Effector memory CD4-positive, alpha-beta T cell (primary cell): ENCODE measurements around the gene NFYB.

Experiments
- DNase-seq, 3 donors: peaks; one replicate each; pipeline ENCODE4 v3.0.0-alpha.2; 2020
- H3K27ac ChIP-seq: 2 replicates; pipeline ENCODE4 v1.7.0; 2013; ENCODE audit warnings: mild to moderate bottlenecking, low read length, moderate library complexity; ENCODE audit not compliant: insufficient read depth, poor library complexity, severe bottlenecking
- H3K27me3 ChIP-seq: replicated peaks from 2 replicates; pipeline ENCODE4 v1.7.0; 2013; ENCODE audit warnings: mild to moderate bottlenecking, low read length; ENCODE audit not compliant: insufficient read depth, control insufficient read depth, poor library complexity, severe bottlenecking
- H3K36me3 ChIP-seq: 2 replicates; pipeline ENCODE4 v1.7.0; 2013; ENCODE audit warnings: mild to moderate bottlenecking, low read length, moderate library complexity; ENCODE audit not compliant: control insufficient read depth, insufficient read depth
- H3K4me1 ChIP-seq: 2 replicates; pipeline ENCODE4 v1.7.0; 2013; ENCODE audit warnings: low read length, mild to moderate bottlenecking; ENCODE audit not compliant: control insufficient read depth, insufficient read depth, poor library complexity, severe bottlenecking
- H3K4me3 ChIP-seq: 2 replicates; pipeline ENCODE4 v1.7.0; 2013; ENCODE audit warnings: low read length, low read depth, mild to moderate bottlenecking; ENCODE audit not compliant: insufficient read depth, poor library complexity, severe bottlenecking
- H3K9me3 ChIP-seq: 2 replicates; pipeline ENCODE4 v1.7.0; 2013; ENCODE audit warnings: mild to moderate bottlenecking, low read length, moderate library complexity; ENCODE audit not compliant: control insufficient read depth

The NFYB gene

DNA sequence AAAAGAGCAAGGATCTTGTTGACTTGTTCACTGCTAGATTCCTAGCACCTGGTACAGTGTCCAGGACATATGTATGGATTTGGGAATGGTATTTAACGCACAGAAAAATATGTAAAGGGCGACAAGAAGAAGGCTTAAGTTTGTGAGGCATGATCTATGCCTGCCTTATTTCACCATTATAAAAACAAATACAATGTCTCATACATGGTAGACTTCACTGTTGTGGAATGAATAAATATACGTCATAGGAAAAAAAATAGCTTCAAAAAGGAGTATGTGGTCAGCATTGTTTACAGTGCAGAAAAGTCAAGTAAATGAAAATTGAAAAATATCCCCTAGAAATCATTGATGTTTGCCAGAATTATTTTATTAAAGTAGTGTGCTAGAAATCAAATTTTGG lies 43.7 kb downstream of the NFYB start:
- H3K27me3 ChIP-seq: no peaks in the 10 kb centered on the region
- no peak overlapping the region for H3K27ac ChIP-seq
- peaks cover 37% of the 10 kb centered on the region for H3K36me3 ChIP-seq
- H3K4me3 ChIP-seq: no peak overlapping the region
- no peaks in the 10 kb centered on the region for H3K4me1 ChIP-seq
- no peak for DNase-seq
- no peaks in the 10 kb centered on the region for H3K9me3 ChIP-seq

DNA sequence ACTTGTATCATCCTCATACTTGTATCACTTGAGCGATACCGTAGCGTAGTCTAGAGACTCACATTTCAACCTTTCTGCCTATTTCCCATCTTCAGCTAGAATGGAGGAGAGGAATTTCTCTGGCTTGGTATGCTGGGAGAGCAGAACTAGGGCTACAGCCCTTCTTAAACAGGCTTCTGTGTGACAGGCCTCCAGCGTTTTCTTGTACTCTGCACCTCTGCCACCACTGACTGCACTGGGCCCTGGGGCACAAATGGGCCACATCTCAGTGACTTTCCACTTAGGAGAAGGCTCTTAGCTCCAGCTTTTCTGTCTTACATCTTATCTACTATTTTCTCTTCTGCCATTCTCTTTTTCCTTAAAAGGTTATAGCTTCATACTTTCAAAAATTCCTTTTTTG lies 46.9 kb downstream of the NFYB start:
- no peaks in the 10 kb centered on the region for H3K4me1 ChIP-seq
- H3K4me3 ChIP-seq: no peak overlapping the region
- no peaks in the 10 kb centered on the region for H3K27me3 ChIP-seq
- no peaks in the 10 kb centered on the region for H3K9me3 ChIP-seq
- DNase-seq: no peak
- no peak overlapping the region for H3K27ac ChIP-seq
- H3K36me3 ChIP-seq: peaks cover 31% of the 10 kb centered on the region

DNA sequence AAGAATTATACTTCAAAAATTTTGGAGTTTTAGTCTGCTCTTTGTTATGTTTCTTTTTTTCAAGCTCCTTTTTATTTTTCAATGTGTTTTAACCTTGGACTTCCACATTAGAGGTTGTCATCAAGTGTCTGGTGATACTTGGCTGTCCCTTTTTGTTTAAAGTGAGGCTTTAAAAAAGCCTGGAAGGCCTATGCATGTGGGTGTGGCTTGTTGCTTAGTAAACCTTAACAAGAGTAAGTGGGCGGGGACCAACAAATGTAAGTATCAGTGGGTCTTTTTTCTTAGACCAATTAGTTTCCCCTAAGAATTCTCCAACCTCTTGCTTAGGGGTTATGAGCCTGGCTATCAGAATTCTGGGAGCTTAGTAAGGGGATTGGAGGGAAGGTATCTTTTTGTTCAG lies 47.3 kb downstream of the NFYB start:
- Histone ChIP-seq H3K36me3 (peaks cover 31% of the 10 kb centered on the region), H3K4me3 (no peak overlapping the region)
- no peak for DNase-seq

DNA sequence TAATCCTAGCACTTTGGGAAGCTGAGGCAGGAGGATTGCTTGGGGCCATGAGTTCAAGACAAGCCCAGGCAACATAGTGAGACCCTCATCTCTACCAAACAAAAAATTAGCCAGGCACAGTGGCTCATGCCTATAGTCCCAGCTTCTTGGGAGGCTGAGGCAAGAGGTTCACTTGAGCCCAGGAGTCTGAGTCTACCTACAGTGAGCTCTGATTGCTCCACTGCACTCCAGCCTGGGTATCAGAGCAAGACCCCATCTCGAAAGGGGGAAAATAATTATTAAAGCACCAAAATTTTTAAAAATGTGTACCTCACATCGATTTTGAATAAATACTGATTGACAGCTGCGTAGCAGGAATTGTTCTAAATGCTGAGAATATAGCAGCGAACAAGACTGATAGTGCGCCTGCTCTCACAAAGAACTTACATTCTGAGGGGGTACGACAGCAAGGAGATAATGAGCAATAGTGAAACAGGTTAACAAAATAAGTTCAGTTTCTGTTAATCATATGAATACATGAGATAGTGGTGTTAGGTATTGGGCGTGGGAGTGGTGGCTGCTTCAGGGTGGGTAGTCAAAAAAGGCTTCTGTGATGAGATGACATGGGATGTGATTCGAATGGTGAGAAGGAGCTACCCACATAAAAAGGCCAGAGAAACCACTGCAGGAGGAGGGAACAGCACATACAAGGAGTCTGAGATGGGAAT lies 54.1 kb downstream of the NFYB start:
- no peak for DNase-seq
- H3K27me3 ChIP-seq: no peaks in the 10 kb centered on the region
- no peaks in the 10 kb centered on the region for H3K4me1 ChIP-seq
- no peaks in the 10 kb centered on the region for H3K9me3 ChIP-seq
- no peak overlapping the region for H3K27ac ChIP-seq
- H3K4me3 ChIP-seq: no peak overlapping the region
- peaks cover 39% of the 10 kb centered on the region for H3K36me3 ChIP-seq

More for the DNA sequence above, 47.3 kb downstream of the NFYB start:
- Histone ChIP-seq H3K27ac (no peak overlapping the region), H3K27me3 (no peaks in the 10 kb centered on the region), H3K4me1 (no peaks in the 10 kb centered on the region), H3K9me3 (no peaks in the 10 kb centered on the region)

DNA sequence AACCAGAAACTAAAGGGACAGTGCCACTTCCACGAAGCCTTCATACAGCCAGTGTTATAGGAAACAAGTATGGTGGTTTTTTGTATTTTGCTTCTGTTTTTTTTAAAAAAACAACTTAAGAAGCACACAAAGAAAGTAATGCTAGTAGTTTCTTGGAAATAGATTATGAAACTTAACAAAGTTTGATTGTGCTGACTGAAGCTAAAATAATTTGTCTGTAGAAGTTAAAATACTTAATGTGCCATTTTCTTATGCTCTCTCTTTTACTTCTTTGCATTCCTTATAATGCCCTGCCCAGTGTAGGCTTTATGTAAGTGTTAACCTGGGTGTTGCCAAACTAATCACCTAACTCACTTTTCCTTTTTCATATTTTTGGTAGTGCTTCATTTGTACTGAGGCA lies 57.2 kb downstream of the NFYB start:
- H3K9me3 ChIP-seq: no peaks in the 10 kb centered on the region

DNA sequence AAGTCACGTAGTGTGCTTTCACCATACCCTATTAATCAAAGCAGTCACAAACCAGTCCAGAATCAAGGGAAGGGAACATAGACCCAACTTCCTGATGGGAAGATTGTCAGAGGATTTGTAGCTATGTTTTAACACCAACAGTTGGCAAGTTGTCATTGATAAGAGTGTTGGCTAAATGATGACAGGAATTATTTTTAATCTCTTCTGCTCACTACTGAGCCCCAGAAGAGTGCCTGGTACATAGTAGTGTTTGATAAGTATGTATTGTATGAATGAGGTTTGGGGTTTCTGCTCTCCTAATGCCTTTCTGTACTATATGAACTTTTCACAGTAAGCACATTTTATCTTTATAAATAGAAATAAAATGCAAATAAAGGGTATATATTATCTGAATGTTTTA lies 59.0 kb downstream of the NFYB start:
- no peak overlapping the region for H3K4me3 ChIP-seq
- H3K4me1 ChIP-seq: no peaks in the 10 kb centered on the region
- no peaks in the 10 kb centered on the region for H3K9me3 ChIP-seq
- H3K27me3 ChIP-seq: no peaks in the 10 kb centered on the region
- DNase-seq: no peak
- H3K27ac ChIP-seq: no peak overlapping the region
- H3K36me3 ChIP-seq: peaks cover 16% of the 10 kb centered on the region

More for the DNA sequence above, 57.2 kb downstream of the NFYB start:
- DNase-seq: no peak
- H3K4me3 ChIP-seq: no peak overlapping the region
- no peaks in the 10 kb centered on the region for H3K27me3 ChIP-seq
- peaks cover 24% of the 10 kb centered on the region for H3K36me3 ChIP-seq
- H3K27ac ChIP-seq: no peak overlapping the region
- no peaks in the 10 kb centered on the region for H3K4me1 ChIP-seq

DNA sequence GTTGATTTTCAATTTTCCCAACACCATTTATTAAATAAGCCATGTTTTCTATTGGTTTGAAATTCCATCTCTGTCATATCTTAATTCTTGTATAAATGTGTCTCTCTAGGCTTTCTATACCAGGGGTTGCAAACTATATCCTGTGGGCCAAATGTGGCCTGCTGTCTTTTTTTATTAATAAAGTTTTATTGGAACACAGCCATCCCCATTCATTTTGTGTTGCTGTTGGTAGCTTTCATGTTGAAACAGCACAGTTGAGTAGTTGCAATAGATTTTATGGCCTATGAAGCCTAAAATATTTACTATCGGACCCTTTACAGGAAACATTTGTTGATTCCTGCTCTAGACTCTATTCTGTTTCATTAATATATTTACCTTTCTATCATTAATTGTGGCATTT lies 64.3 kb downstream of the NFYB start:
- H3K27ac ChIP-seq: no peak overlapping the region
- H3K27me3 ChIP-seq: no peaks in the 10 kb centered on the region
- peaks cover 17% of the 10 kb centered on the region for H3K36me3 ChIP-seq
- no peaks in the 10 kb centered on the region for H3K9me3 ChIP-seq
- no peaks in the 10 kb centered on the region for H3K4me1 ChIP-seq
- no peak for DNase-seq
- H3K4me3 ChIP-seq: no peak overlapping the region

DNA sequence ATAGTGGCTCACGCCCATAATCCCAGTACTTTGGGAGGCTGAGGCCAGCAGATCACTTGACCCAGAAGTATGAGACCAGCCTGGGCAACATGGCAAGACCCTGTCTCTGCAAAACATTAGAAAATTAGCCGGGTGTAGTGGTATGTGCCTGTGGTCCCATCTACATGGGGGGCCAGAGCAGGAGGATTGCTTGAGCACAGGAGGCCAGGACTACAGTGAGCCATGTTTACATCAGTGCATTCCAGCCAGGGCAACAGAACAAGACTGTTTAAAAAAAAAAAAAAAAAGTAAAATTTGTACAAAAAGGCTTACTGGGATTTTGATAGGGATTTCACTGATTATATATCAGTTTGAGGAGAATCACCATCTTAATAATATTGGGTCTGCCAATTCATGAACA lies 65.9 kb downstream of the NFYB start:
- H3K9me3 ChIP-seq: no peaks in the 10 kb centered on the region
- peaks cover 17% of the 10 kb centered on the region for H3K36me3 ChIP-seq
- H3K27ac ChIP-seq: no peak overlapping the region
- no peaks in the 10 kb centered on the region for H3K27me3 ChIP-seq
- H3K4me3 ChIP-seq: no peak overlapping the region
- no peaks in the 10 kb centered on the region for H3K4me1 ChIP-seq
- DNase-seq: no peak
